A673 (cell line): ENCODE measurements around the gene PIM3. TPM values are rescaled to one million over a fixed set of nuclear protein-coding genes. Genes with fewer than 3 reads are reported as not detected.
A peak's percentile ranks its signal among the peaks of the same experiment; 100 is the strongest.

Experiments
- BruUV-seq: library from RNA; stranded (reverse); fragments of 400-500 nt; replicated peaks from 2 replicates; lab custom pipeline; 2021; lab: Mats Ljungman, UMichigan
- CTCF ChIA-PET: fragments of 300-600 bp; sonication (Branson Sonifier 250); formaldehyde crosslinking; loops from one replicate; lab custom pipeline; 2022; ENCODE audit warnings: antibody characterized with exemption; lab: Charles Lee
- POLR2A ChIA-PET: fragments of 300-600 bp; sonication (Branson Sonifier 250); formaldehyde crosslinking; loops from one replicate; lab custom pipeline; 2022; ENCODE audit warnings: antibody characterized with exemption; ENCODE audit not compliant: low non-redundant PET; lab: Charles Lee
- DNase-seq: peaks from one replicate; pipeline ENCODE4 v3.0.0-alpha.2; 2015; ENCODE audit warnings: low spot score
- H3K27ac ChIP-seq: fragments of 200-600 bp; sonication (generic); 2 replicates; pipeline ENCODE4 v1.5.1; 2016; ENCODE audit warnings: mixed run types, low read depth, mild to moderate bottlenecking, mixed read lengths, antibody characterized with exemption, low read length; ENCODE audit not compliant: poor library complexity, severe bottlenecking
- H3K27me3 ChIP-seq: fragments of 200-600 bp; sonication (generic); replicated peaks from 2 replicates; pipeline ENCODE4 v1.6.1; 2017; ENCODE audit warnings: mixed run types, low read depth, mild to moderate bottlenecking, mixed read lengths, antibody characterized with exemption, low read length; ENCODE audit not compliant: insufficient read depth, poor library complexity
- H3K36me3 ChIP-seq: fragments of 200-600 bp; sonication (generic); 2 replicates; pipeline ENCODE4 v1.6.1; 2016; ENCODE audit warnings: mixed run types, mild to moderate bottlenecking, mixed read lengths, antibody characterized with exemption, low read length; ENCODE audit not compliant: insufficient read depth, poor library complexity, severe bottlenecking
- H3K4me1 ChIP-seq: fragments of 200-600 bp; sonication (generic); 2 replicates; pipeline ENCODE4 v1.6.1; 2017; ENCODE audit warnings: mixed run types, mild to moderate bottlenecking, mixed read lengths, antibody characterized with exemption, low read length; ENCODE audit not compliant: insufficient read depth, poor library complexity, severe bottlenecking
- H3K4me3 ChIP-seq: fragments of 200-600 bp; sonication (generic); 2 replicates; pipeline ENCODE4 v1.5.1; 2016; ENCODE audit warnings: low read depth, mixed run types, mild to moderate bottlenecking, mixed read lengths, low read length; ENCODE audit not compliant: poor library complexity, severe bottlenecking
- H3K9me3 ChIP-seq: fragments of 200-600 bp; sonication (generic); 2 replicates; pipeline ENCODE4 v1.6.1; 2016; ENCODE audit warnings: mixed run types, low read depth, mild to moderate bottlenecking, mixed read lengths, antibody characterized with exemption, low read length; ENCODE audit not compliant: poor library complexity, severe bottlenecking
- EZH2 ChIP-seq: fragments of 200-600 bp; sonication (generic); IDR thresholded peaks from 2 replicates; pipeline ENCODE4 v1.6.1; 2017; ENCODE audit warnings: borderline replicate concordance, low read depth, mild to moderate bottlenecking, mixed read lengths, antibody characterized with exemption, low read length; ENCODE audit not compliant: poor library complexity, severe bottlenecking
- intact Hi-C: fragments of 100-400 bp; cut with micrococcal nuclease; formaldehyde crosslinking; loops from one replicate; pipeline ENCODE4 v1.10.0; 2022; ENCODE audit not compliant: unreplicated experiment
- total RNA-seq: library from RNA; stranded (reverse); gene quantifications from 2 replicates; pipeline ENCODE4 v1.2.3, GENCODE V29; 2021
- TF ChIP-seq, protein P1 (sequence below): fragments of 300-800, 200-600 bp; sonication (generic); conservative IDR thresholded peaks from 2 replicates; pipeline ENCODE4 v1.5.1; 2017; ENCODE audit warnings: low read depth, mild to moderate bottlenecking, antibody characterized with exemption, low read length, moderate library complexity, mixed read lengths

Gene PIM3
- total RNA-seq, 1 experiment from 2014 or later: 71.3 TPM

DNA sequence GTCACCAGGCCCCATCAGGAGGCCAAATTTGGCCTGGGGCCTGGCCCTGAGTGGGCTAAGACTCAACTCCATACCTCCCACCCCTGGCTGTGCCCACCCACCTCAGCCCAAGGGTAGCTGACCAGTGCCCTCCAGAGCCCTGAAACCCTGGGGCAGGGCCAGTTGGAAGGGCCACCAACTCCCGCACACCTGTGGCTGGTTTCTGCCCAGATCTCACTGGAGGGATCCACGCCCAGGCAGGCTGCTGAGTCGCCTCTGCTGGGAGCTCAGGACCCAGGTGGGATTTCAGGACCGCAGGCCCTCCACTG is 8.9 kb upstream of the PIM3 start:
- POLR2A ChIA-PET: no interaction called here
- H3K27me3 ChIP-seq: no peaks in the 10 kb centered on the region
- CTCF ChIA-PET: no interaction called here
- no TSS peak for BruUV-seq
- TF ChIP-seq EZH2: no peak
- TF ChIP-seq, protein P1, sequence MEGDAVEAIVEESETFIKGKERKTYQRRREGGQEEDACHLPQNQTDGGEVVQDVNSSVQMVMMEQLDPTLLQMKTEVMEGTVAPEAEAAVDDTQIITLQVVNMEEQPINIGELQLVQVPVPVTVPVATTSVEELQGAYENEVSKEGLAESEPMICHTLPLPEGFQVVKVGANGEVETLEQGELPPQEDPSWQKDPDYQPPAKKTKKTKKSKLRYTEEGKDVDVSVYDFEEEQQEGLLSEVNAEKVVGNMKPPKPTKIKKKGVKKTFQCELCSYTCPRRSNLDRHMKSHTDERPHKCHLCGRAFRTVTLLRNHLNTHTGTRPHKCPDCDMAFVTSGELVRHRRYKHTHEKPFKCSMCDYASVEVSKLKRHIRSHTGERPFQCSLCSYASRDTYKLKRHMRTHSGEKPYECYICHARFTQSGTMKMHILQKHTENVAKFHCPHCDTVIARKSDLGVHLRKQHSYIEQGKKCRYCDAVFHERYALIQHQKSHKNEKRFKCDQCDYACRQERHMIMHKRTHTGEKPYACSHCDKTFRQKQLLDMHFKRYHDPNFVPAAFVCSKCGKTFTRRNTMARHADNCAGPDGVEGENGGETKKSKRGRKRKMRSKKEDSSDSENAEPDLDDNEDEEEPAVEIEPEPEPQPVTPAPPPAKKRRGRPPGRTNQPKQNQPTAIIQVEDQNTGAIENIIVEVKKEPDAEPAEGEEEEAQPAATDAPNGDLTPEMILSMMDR: no peak
- H3K4me3 ChIP-seq: no peak overlapping the region
- no peak for DNase-seq
- intact Hi-C loops: no loop called here
- no peaks in the 10 kb centered on the region for H3K9me3 ChIP-seq
- no peak overlapping the region for H3K27ac ChIP-seq
- no peaks in the 10 kb centered on the region for H3K36me3 ChIP-seq
- H3K4me1 ChIP-seq: peaks cover 12% of the 10 kb centered on the region

DNA sequence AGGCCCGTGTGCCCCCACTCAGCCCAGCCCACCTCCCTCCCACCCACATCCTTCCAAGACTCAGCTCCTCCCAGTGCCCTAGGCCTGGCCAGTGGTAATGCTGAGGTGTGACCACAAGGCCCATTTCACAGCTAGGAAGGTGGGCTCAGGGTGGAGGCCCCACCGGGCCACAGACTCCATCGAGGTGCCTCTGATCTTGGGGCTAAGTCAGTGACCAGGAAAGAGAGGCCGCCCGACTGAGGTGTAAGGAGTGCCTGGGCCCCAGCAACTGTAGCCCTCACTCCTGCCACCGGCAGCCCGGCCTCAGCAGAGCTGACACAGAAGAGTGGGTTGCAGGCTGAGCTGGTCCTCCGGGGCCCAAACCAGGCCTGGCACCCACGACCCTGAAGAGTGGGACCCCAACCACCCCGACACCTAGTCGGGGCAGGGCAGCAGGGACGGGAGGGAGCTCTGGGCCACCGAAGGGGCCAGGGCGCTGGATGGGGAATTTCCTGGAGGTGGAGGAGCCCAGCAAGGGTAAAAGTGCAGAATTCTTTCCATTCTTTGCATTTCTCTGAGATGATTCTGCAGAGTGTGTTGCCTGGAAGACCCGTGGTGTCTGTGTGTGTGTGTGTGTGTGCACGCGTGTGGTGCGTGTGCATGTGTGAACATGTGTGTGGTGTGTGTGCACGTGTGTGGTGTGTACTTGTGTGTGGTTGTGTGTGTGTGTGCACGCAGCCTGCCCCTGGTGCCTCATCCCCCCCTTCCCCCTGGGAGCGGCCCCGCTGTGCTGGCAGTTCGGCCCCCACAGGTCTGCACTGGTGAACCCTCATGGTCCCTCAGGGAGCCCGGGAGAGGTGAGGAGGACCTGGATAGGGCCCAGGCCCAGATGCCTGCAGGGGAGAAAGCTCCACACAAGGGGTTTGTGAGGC is 8.3 kb upstream of the PIM3 start:
- peaks cover 6% of the 10 kb centered on the region for H3K4me1 ChIP-seq
- no peak for DNase-seq
- BruUV-seq: no TSS peak
- no peaks in the 10 kb centered on the region for H3K27me3 ChIP-seq
- TF ChIP-seq EZH2: no peak
- TF ChIP-seq, protein P1: no peak
- intact Hi-C loops: no loop called here
- H3K9me3 ChIP-seq: no peaks in the 10 kb centered on the region
- H3K4me3 ChIP-seq: no peak overlapping the region
- H3K27ac ChIP-seq: no peak overlapping the region
- no peaks in the 10 kb centered on the region for H3K36me3 ChIP-seq
- CTCF ChIA-PET: no interaction called here
- POLR2A ChIA-PET: no interaction called here

DNA sequence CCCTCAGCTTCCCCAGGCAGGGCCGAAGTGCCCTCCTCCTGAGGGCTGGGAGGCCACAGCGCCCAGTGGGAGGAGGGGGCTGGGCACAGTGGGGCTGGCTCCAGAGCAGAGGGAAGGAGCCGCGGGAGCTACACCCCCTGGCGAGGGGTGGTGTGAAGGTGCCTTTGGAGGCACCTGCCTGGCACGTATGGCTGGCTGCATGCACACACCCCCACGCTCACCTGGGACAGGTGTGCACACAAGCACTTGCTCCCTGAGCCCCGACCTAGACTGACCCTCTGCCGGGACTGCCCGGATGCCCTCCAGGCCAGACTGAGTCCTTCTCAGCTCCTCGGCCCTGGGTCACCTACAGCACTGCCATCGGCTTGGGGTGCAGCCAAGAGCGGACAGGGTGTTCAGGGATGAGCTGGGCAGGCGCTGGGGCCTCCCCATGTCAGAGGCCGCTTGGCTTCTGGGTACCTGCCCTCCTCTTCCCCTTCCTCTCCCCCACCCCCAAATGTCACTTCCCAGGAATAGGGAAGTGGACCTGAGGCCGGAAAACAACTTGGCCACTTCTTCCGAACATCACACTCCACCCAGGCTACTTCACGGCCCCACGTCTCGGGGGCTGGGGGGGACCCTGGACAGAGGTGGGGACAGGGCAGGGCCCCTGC is 7.4 kb upstream of the PIM3 start:
- DNase-seq: no peak
- Histone ChIP-seq H3K27me3 (no peaks in the 10 kb centered on the region), H3K4me3 (no peak overlapping the region), H3K27ac (peak overlapping the region; percentile 23), H3K4me1 (no peaks in the 10 kb centered on the region), H3K36me3 (no peaks in the 10 kb centered on the region), H3K9me3 (no peaks in the 10 kb centered on the region)
- no TSS peak for BruUV-seq
- intact Hi-C loops: no loop called here
- no peak for TF ChIP-seq EZH2
- TF ChIP-seq, protein P1: no peak
- POLR2A ChIA-PET: no interaction called here
- CTCF ChIA-PET: no interaction called here
